H1 (cell line): ENCODE data around the gene CEP135. TPM values are rescaled to one million over a fixed set of nuclear protein-coding genes. Genes with fewer than 3 reads are reported as not detected.

Experiments
- CTCF ChIA-PET: fragments of 300-600 bp; sonication (Branson Sonifier 250); formaldehyde crosslinking; loops from one replicate; lab custom pipeline; 2021; ENCODE audit not compliant: partially characterized antibody; lab: Charles Lee
- POLR2A ChIA-PET: fragments of 300-600 bp; sonication (Branson Sonifier 250); formaldehyde crosslinking; loops from one replicate; lab custom pipeline; 2021; ENCODE audit warnings: inconsistent platforms; ENCODE audit not compliant: partially characterized antibody; lab: Charles Lee
- DNase-seq, 2 experiments: peaks; one replicate each; pipeline versions ENCODE4 v3.0.0 to v3.0.0-alpha.2; 2010 to 2022; ENCODE audit warnings: low spot score in 2 of 2, low read depth in 1 of 2, mixed read lengths in 1 of 2
- FAIRE-seq: peaks from 2 replicates; lab custom pipeline; 2011; peaks lifted over from hg19 to GRCh38; lab: Jason Lieb, UNC
- H2AFZ ChIP-seq: 2 replicates; pipeline ENCODE4 v1.8.1; 2012; ENCODE audit warnings: low read length, inconsistent platforms
- H2AK5ac ChIP-seq: 2 replicates; pipeline ENCODE4 v1.6.1; 2013; ENCODE audit warnings: low read depth, low read length
- H2BK120ac ChIP-seq: replicated peaks from 2 replicates; pipeline ENCODE3; 2013; ENCODE audit warnings: low read depth, low read length, inconsistent platforms
- H2BK12ac ChIP-seq: 2 replicates; pipeline ENCODE4 v1.6.1; 2013; ENCODE audit warnings: low read depth, low read length
- H2BK15ac ChIP-seq: 2 replicates; pipeline ENCODE4 v1.6.1; 2013; ENCODE audit warnings: low read length
- H2BK20ac ChIP-seq: 2 replicates; pipeline ENCODE4 v1.6.1; 2013; ENCODE audit warnings: low read length
- H2BK5ac ChIP-seq: 2 replicates; pipeline ENCODE4 v1.6.1; 2013; ENCODE audit warnings: low read depth, low read length
- H3K14ac ChIP-seq: 2 replicates; pipeline ENCODE4 v1.6.1; 2013; ENCODE audit warnings: inconsistent platforms; ENCODE audit not compliant: insufficient read length
- H3K18ac ChIP-seq: 2 replicates; pipeline ENCODE4 v1.6.1; 2013; ENCODE audit warnings: low read length; ENCODE audit errors: extremely low read depth
- H3K23ac ChIP-seq: 2 replicates; pipeline ENCODE4 v1.6.1; 2013; ENCODE audit warnings: inconsistent platforms; ENCODE audit not compliant: insufficient read length
- H3K23me2 ChIP-seq: 2 replicates; pipeline ENCODE4 v1.6.1; 2013; ENCODE audit warnings: low read depth, low read length
- H3K27ac ChIP-seq: 2 replicates; pipeline ENCODE4 v1.6.1; 2011; ENCODE audit warnings: low read depth, low read length, inconsistent platforms
- H3K27me3 ChIP-seq, 4 experiments: replicated peaks in 1 of 4; 1 replicate in 1 of 4; 2 replicates in 3 of 4; pipeline versions ENCODE4 v1.6.1 to v1.8.1; 2011 to 2013; ENCODE audit warnings: low read length in 3 of 4, mild to moderate bottlenecking in 3 of 4, inconsistent platforms in 2 of 4, mixed read lengths in 2 of 4, moderate library complexity in 1 of 4; ENCODE audit not compliant: control insufficient read depth in 3 of 4, insufficient read depth in 3 of 4; ENCODE audit errors: extremely low read depth in 1 of 4
- H3K36me3 ChIP-seq, 4 experiments: 2 replicates each; pipeline versions ENCODE4 v1.6.1 to v1.8.1; 2011 to 2013; ENCODE audit warnings: mild to moderate bottlenecking in 4 of 4, low read length in 3 of 4, moderate library complexity in 2 of 4, control low read depth in 1 of 4, inconsistent platforms in 1 of 4; ENCODE audit not compliant: insufficient read depth in 4 of 4, control insufficient read depth in 2 of 4
- H3K4ac ChIP-seq: replicated peaks from 2 replicates; pipeline ENCODE3; 2013; ENCODE audit warnings: low read length, low read depth, mixed read lengths, inconsistent platforms; ENCODE audit not compliant: insufficient read length
- H3K4me1 ChIP-seq, 4 experiments: replicated peaks in 1 of 4; 1 replicate in 1 of 4; 2 replicates in 3 of 4; pipeline versions ENCODE4 v1.6.1 to v1.8.1; 2011 to 2013; ENCODE audit warnings: low read length in 3 of 4, inconsistent platforms in 2 of 4, mixed read lengths in 1 of 4; ENCODE audit not compliant: insufficient read depth in 4 of 4, control insufficient read depth in 3 of 4
- H3K4me2 ChIP-seq, 2 experiments: 2 replicates each; pipeline versions ENCODE4 v1.6.1 to v1.8.1; 2011 to 2013; ENCODE audit warnings: low read depth in 2 of 2, low read length in 2 of 2, control low read depth in 1 of 2, inconsistent platforms in 1 of 2, mild to moderate bottlenecking in 1 of 2; ENCODE audit not compliant: insufficient read depth in 1 of 2
- H3K4me3 ChIP-seq, 4 experiments: fragments of 200-600, 300-600 bp in 1 of 4; sonication (generic), shearing (Covaris generic), sonication (Bioruptor Twin) in 1 of 4; 2 replicates each; pipeline versions ENCODE4 v1.5.1 to v1.8.1; 2011 to 2016; ENCODE audit warnings: low read length in 4 of 4, low read depth in 3 of 4, control low read depth in 2 of 4, inconsistent platforms in 2 of 4, mild to moderate bottlenecking in 2 of 4, mixed read lengths in 1 of 4, moderate library complexity in 1 of 4; ENCODE audit not compliant: insufficient read depth in 2 of 4; ENCODE audit errors: extremely low read depth in 1 of 4
- H3K56ac ChIP-seq: replicated peaks from 2 replicates; pipeline ENCODE3; 2013; ENCODE audit warnings: low read depth, mild to moderate bottlenecking, mixed read lengths, low read length, inconsistent platforms; ENCODE audit not compliant: insufficient read length
- H3K79me1 ChIP-seq: 2 replicates; pipeline ENCODE4 v1.6.1; 2013; ENCODE audit warnings: low read depth, low read length, control low read depth
- H3K79me2 ChIP-seq, 2 experiments: 2 replicates each; pipeline versions ENCODE4 v1.6.1 to v1.8.1; 2012 to 2013; ENCODE audit warnings: low read length in 2 of 2, mild to moderate bottlenecking in 2 of 2, inconsistent platforms in 1 of 2; ENCODE audit not compliant: insufficient read depth in 2 of 2, control insufficient read depth in 1 of 2
- H3K9ac ChIP-seq, 4 experiments: replicated peaks in 1 of 4; 1 replicate in 1 of 4; 2 replicates in 3 of 4; pipeline versions ENCODE4 v1.6.1 to v1.8.1; 2011 to 2013; ENCODE audit warnings: low read depth in 3 of 4, low read length in 3 of 4, control low read depth in 2 of 4, mild to moderate bottlenecking in 2 of 4, moderate library complexity in 2 of 4, inconsistent platforms in 1 of 4; ENCODE audit errors: extremely low read depth in 1 of 4
- H3K9me3 ChIP-seq, 2 experiments: 2 replicates each; pipeline versions ENCODE4 v1.6.1 to v1.8.1; 2012 to 2013; ENCODE audit warnings: mild to moderate bottlenecking in 2 of 2, moderate library complexity in 2 of 2, control low read depth in 1 of 2, inconsistent platforms in 1 of 2, low read depth in 1 of 2, low read length in 1 of 2, mixed read lengths in 1 of 2; ENCODE audit not compliant: insufficient read depth in 2 of 2
- H4K20me1 ChIP-seq, 2 experiments: replicated peaks in 1 of 2; 2 replicates each; pipeline versions ENCODE3 to v1.8.1; 2011 to 2013; ENCODE audit warnings: inconsistent platforms in 2 of 2, low read length in 2 of 2, mild to moderate bottlenecking in 1 of 2; ENCODE audit not compliant: insufficient read depth in 2 of 2, control insufficient read depth in 1 of 2
- H4K5ac ChIP-seq: 2 replicates; pipeline ENCODE4 v1.6.1; 2013; ENCODE audit warnings: low read length, low read depth, mixed read lengths, inconsistent platforms; ENCODE audit not compliant: insufficient read length
- H4K8ac ChIP-seq: 2 replicates; pipeline ENCODE4 v1.8.0; 2013; ENCODE audit warnings: mild to moderate bottlenecking, moderate library complexity, low read length, inconsistent platforms; ENCODE audit not compliant: insufficient read depth; ENCODE audit errors: extremely low read depth
- H4K91ac ChIP-seq: replicated peaks from 2 replicates; pipeline ENCODE3; 2013; ENCODE audit warnings: low read length, mixed read lengths, inconsistent platforms; ENCODE audit not compliant: insufficient read length
- HDAC2 ChIP-seq, 2 experiments: fragments of 300-600 bp in 1 of 2; sonication (generic) in 1 of 2; IDR thresholded peaks; 2 replicates each; pipeline ENCODE4 v1.6.1; 2011 to 2012; ENCODE audit warnings: low read depth in 2 of 2, low read length in 2 of 2, mild to moderate bottlenecking in 2 of 2, moderate library complexity in 2 of 2, borderline replicate concordance in 1 of 2, inconsistent platforms in 1 of 2
- JUN ChIP-seq: IDR thresholded peaks from 2 replicates; pipeline ENCODE4 v1.6.1; 2011; ENCODE audit warnings: low read depth, mild to moderate bottlenecking, improper control_type of control experiment, low read length
- NRF1 ChIP-seq: IDR thresholded peaks from 2 replicates; pipeline ENCODE4 v1.6.1; 2011; ENCODE audit warnings: mild to moderate bottlenecking, low read depth, low read length, improper control_type of control experiment
- RAD21 ChIP-seq, 2 experiments: IDR thresholded peaks in 1 of 2; conservative IDR thresholded peaks in 1 of 2; 2 replicates each; pipeline ENCODE4 v1.6.1; 2011; ENCODE audit warnings: low read depth in 2 of 2, low read length in 2 of 2, improper control_type of control experiment in 1 of 2, inconsistent platforms in 1 of 2, mild to moderate bottlenecking in 1 of 2, moderate library complexity in 1 of 2
- SP4 ChIP-seq: IDR thresholded peaks from 2 replicates; pipeline ENCODE4 v1.6.1; 2012; ENCODE audit warnings: low read length, inconsistent platforms
- TEAD4 ChIP-seq: IDR thresholded peaks from 2 replicates; pipeline ENCODE4 v1.6.1; 2012; ENCODE audit warnings: low read depth, low read length, inconsistent platforms, mixed read lengths
- WGBS, 2 experiments: shearing (Covaris generic) in 1 of 2; methylation state at CpG; one replicate each; pipeline versions ENCODE4 v1.1.6 to v1.1.7; 2013 to 2015; ENCODE audit warnings: low lambda C conversion rate in 2 of 2, mixed read lengths in 2 of 2, inconsistent platforms in 1 of 2, low coverage in 1 of 2, missing lambda C conversion rate in 1 of 2; ENCODE audit not compliant: insufficient replicate concordance in 2 of 2, insufficient coverage in 1 of 2, insufficient read length in 1 of 2; ENCODE audit errors: extremely low coverage in 1 of 2, missing lambda C conversion rate in 1 of 2; 5-methylcytosine and 5-hydroxymethylcytosine counted together
- polyA plus RNA-seq, 7 experiments: library from polyadenylated mRNA; depleted of rRNA in 3 of 7; stranded (reverse) in 5 of 7; unstranded in 2 of 7; fragments of >200 nt in 5 of 7; fragments of 200-250 nt in 2 of 7; gene quantifications; 1 replicate in 5 of 7; 2 replicates in 1 of 7; 4 replicates in 1 of 7; pipeline versions ENCODE4 v1.2.1 to v1.2.3, GENCODE V29; 2011 to 2013; ENCODE audit warnings: missing spikeins in 2 of 7, mixed read lengths in 2 of 7
- total RNA-seq: library from RNA; stranded (reverse); fragmentation: NEBNext Ultra II Directional; extraction: Animal tissue kit (Norgen Biotek cat#: 25700); gene quantifications from 2 replicates; pipeline ENCODE4 v1.2.1, GENCODE V29; 2021
- TF ChIP-seq, protein P1 (sequence below): IDR thresholded peaks from 2 replicates; pipeline ENCODE4 v1.6.1; 2012; ENCODE audit warnings: inconsistent platforms

Gene CEP135
- total and polyA plus RNA-seq, 2 of the 8 experiments (the other 6 are each of a cell fraction or from before 2014, with no cell fraction given): 2.7 to 14.5 TPM

DNA sequence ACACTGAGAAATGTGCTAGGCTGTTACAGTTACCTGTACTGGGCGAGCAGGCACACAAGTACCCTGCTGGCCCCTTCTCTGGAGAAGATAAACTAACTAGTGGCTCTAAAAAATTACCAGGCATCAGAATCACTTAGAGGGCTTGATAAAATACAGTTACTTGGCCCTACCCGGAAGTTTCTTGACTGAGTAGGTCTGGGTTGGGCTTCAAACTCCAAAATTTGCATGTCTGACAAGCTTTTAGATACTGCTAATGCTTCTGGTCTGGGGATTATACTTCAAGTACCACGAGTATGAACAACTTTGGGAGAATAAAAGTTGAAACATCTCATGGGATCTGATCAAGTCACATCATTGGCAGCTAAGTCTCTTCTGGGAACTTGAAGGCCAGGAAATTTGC lies 30.8 kb downstream of the CEP135 start:
- CTCF ChIA-PET: no interaction called here
- Histone ChIP-seq H3K27ac (no peak overlapping the region), H4K91ac (no peak overlapping the region), H3K56ac (no peak overlapping the region), H3K23ac (no peak overlapping the region), H2BK12ac (no peak overlapping the region), H4K20me1 (no peaks in the 10 kb centered on the region), H4K5ac (no peak overlapping the region), H3K27me3 (peaks cover 0 to 1% (median 0%) of the 10 kb centered on the region in 4 experiments; a peak in 1 of 7 replicates), H3K36me3 (peaks cover 0 to 13% (median 0%) of the 10 kb centered on the region in 4 experiments; a peak in 3 of 8 replicates), H2AFZ (no peak overlapping the region), H3K4ac (no peak overlapping the region), H3K14ac (no peak overlapping the region), H2BK15ac (no peak overlapping the region), H3K4me1 (no peaks in the 10 kb centered on the region), H2BK5ac (no peak overlapping the region), H2BK20ac (no peak overlapping the region), H2AK5ac (no peak overlapping the region), H3K9me3 (no peaks in the 10 kb centered on the region), H2BK120ac (no peak overlapping the region), H3K4me3 (no peak overlapping the region), H3K23me2 (no peaks in the 10 kb centered on the region), H3K4me2 (no peak overlapping the region), H3K18ac (no peak overlapping the region), H3K79me1 (no peaks in the 10 kb centered on the region), H4K8ac (no peak overlapping the region), H3K9ac (no peak overlapping the region), H3K79me2 (no peaks in the 10 kb centered on the region)
- FAIRE-seq (no peak), DNase-seq (no peak)
- 90% methylated on average over 3 of the region's 3 CpGs; no CpG with 5 or more reads in 1 of the 2 experiments for WGBS, 2 experiments
- POLR2A ChIA-PET: no interaction called here
- TF ChIP-seq TEAD4: no peak
- no peak for TF ChIP-seq HDAC2 (IDR thresholded peaks at IDR 0.05; ENCODE audit: borderline replicate concordance in 1 of 2, low read depth in 2 of 2, low read length in 2 of 2)
- TF ChIP-seq JUN: no peak
- TF ChIP-seq NRF1: no peak
- TF ChIP-seq, protein P1, sequence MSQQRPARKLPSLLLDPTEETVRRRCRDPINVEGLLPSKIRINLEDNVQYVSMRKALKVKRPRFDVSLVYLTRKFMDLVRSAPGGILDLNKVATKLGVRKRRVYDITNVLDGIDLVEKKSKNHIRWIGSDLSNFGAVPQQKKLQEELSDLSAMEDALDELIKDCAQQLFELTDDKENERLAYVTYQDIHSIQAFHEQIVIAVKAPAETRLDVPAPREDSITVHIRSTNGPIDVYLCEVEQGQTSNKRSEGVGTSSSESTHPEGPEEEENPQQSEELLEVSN: no peak
- TF ChIP-seq RAD21 (IDR thresholded peaks at IDR 0.05 in 1 of 2, conservative IDR thresholded peaks at IDR 0.05 in 1 of 2; ENCODE audit: low read depth in 2 of 2, low read length in 2 of 2): no peak
- no peak for TF ChIP-seq SP4
